HG03135 (cell line): ENCODE data around the gene PERCC1.
A peak's percentile ranks its signal among the peaks of the same experiment; 100 is the strongest.

ENCODE experiments used
- ATAC-seq: cut with Tn5 transposase; IDR thresholded peaks from one replicate; pipeline ENCODE4 v1.9.1; 2021; ENCODE audit warnings: mild to moderate bottlenecking, moderate library complexity; ENCODE audit not compliant: unreplicated experiment

The PERCC1 gene

DNA sequence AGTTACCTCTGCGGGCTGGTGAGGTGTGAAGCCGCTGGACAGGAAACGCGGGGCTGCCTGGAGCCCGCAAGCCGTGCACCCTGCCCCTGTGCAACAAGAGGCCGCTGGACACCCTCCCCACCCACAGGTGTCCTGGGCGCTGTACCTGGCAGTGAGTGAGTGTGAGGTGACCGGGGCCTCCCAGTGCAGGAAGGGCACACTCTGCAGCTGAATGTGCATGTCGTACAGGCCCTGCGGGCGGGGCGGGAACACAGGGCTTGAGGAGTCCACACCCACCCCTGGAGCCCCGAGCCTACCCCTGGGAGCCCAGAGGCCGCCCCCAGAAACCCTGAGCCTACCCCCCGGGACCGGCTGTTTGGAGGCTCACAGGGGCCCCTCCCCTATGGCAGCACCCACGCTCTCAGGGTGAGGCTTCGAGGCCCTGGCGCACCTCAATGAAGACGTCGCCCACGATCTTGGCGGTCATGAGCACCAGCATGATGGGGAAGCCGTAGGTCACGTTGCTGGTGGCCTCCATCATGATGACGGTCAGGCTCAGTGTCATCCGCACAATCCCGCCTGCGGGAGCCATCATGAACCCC is 17.7 kb downstream of the PERCC1 start:
- no peak for ATAC-seq

DNA sequence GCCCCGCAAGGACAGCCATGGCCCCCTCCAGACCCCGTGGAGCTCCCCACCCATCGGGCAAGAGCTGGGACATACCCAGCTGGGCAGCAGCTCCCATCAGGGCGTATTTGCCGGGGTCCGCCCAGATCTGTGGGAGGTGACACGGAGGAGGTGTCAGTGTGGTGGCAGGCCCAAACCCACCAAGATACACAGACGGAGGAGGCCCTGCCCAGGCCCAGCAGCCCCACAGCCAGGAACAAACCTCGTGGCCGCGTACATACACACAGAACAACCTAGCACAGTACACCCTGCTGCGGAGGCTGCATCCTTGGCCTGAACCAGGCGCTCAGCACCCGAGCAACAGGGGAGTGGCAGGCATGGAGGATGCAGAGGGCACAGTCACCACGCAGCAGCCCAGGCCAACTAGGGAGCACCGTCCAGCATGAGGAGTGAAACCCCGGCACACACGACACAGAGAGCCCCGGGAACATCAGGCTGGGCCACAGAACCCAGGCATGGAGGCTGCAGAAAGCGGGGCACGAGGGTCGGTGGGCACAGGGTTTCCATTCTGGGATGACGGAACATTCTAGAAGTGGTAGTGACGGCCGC is 18.4 kb downstream of the PERCC1 start:
- no peak for ATAC-seq

DNA sequence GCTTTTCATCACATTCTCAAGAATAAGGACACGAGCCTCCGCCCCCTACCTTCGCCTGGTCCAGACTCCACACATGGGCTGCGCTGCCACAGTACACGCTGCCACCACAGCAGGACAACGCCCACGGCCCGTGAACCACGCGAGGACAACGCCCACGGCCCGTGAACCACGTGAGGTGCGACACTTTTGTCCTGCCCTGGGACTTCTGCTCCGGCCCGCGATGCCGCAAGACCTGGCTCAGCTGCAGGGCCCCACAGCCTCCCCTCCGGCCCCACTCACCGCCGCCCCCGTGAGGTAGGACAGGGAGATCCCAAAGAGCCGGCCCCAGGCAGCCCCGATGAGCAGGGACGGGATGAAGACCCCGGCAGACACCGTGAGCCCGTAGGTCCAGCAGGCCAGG is 19.3 kb downstream of the PERCC1 start:
- no peak for ATAC-seq

DNA sequence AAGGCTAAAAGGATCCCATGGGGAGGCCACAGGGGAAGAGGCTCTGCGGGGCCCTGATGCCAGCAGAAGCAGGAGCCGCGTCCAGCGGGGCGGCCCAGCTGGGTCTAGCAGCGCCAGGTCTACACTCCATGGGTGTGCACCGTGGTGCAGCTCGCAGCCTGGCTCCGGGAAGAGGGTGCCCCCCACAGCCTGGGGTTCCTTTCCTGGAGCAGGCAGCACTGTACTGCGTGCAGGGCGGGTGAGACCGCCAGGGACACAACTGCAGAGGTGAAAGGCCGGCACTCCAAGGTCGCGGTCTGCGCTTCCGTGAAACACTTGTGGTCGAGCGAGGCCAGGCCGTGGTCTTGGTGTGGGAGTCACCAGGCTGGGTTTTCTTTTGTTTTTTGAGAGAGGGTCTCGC is 20.0 kb downstream of the PERCC1 start:
- ATAC-seq: no peak

DNA sequence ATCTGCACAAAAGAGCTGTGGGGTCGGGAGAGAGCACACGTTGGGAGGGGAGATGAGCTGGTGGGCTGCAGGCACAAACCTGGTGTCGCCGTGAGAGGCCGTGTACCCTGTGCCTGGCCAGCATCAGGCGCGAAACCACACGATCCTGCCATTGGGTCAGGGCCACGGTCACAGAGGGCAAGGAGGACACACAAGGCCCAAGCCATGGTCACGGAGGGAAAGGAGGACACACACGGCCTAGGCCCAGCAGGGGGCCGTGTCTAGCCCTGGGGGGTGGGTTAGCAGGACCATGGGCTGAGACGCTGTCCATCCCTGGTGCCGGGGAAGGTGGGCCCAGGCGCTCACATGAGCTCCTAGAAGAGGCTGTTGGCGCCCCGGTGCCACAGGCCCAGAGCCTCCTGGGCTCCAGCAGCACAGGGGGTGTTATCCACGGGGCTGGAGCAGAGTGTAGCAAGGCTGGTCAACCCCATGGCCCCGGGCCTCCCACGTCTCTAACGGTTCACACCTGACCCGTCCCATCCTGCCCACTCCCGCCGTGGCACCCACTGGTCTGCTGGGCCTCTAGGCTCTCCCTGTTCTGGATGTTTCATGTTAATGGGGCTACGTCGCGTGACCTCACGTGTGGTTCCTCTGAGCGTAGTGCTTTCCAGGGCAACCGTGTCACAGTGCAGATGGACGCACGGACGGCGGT is 21.0 kb downstream of the PERCC1 start:
- no peak for ATAC-seq

DNA sequence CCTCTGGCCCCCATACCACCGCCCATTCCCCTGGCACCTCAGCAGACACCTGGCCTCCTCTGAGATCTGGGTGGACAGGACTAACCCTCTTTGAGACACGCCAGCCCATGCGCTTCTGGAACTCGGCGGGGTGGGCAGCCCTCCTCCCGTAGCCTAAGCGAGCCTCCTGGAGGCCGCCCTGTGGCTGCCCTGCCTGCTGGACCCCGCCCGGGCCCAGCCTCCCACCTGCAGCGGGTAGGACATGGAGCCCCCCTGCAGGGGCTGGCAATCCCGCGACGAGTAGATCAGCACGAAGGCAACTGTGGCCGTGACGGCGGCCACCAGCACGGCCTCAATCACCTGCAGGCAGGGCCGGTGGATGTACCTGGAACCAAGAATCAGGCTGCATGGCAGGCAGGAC is 21.7 kb downstream of the PERCC1 start:
- no peak for ATAC-seq

DNA sequence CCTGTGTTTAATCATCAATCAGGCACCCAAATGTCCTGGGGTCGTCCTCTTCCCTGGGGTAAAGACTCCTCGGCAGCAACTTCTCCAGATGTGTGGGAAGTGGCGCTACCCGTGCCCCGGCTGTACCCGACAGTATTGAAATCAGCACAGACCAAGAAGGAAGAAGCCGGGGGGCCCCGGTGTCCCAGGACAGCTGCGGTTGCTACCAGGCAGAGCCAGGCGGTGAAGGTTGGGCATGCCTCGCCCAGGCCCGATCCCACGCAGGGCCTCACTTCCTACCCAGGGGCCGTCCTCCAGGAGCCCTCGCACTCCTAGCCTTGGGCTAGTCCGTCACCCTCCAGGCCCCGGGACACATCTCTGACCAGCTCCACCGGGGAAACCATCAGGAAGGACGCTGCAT is 22.4 kb downstream of the PERCC1 start:
- no peak for ATAC-seq

DNA sequence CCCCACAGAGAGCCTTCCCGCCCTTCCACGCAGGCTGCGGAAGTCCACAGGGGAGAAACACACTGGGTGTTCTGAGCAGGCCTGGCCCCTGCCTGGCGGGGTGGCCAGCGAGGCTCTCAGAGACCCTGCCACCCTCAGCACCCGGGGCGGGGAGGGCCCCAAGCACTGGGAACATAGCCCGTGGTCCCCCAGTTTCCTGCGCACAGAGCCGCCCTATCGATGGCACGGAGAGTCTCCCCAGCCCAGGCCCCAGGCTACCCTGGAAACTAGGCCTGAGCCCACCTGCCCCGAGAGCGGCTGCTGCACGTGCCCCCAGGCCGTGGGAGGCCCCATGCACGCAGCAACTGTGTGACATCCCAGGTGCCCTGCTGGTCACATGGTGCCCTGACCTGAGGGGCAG is 23.7 kb downstream of the PERCC1 start:
- ATAC-seq: no peak

DNA sequence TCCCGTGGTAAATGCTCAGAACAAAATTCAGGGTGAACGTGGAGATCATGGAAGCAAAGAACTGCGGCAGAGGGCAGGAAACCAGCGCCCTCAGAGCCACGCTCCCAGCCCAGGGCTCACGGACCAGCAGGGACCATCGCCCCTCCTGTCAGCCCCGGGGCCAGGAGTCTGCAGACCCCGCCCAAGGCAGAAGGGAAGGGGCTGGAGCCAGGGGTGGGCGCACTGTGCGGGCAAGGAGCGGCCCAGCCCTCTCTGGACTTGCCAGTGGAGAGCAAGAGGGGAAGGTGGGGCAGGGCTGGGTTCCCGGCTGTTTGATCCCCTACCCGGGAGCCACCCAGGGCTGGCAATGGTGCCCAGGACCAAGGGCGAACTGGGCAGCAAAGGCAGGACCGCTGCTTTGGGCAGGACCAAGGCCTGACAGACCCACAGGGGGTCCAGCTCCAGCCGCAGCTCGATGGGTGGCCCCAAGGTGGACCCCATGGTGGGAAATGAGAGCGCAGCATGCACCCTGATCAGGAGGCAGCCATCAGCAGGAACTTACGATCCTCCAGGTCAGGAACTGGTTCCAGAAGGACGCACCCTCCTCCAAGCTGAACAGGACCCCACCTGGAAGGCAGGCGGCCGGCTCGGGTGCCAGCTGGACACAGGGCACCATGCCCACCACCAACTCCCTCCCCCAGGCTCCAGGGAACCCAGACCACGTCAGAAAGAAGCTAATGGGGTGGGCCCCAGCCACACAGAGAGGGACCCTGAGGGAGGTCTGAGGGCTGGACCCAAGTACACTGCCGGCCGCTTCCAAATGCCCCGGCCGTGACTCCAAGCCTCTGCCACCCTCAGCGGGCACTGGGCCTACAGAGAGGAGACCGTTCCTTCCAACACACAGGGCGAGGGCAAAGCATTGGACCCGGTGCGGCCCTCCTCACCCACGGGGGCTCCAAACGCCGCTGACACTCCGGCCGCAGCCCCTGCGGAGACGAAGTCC is 24.6 kb downstream of the PERCC1 start:
- no peak for ATAC-seq

DNA sequence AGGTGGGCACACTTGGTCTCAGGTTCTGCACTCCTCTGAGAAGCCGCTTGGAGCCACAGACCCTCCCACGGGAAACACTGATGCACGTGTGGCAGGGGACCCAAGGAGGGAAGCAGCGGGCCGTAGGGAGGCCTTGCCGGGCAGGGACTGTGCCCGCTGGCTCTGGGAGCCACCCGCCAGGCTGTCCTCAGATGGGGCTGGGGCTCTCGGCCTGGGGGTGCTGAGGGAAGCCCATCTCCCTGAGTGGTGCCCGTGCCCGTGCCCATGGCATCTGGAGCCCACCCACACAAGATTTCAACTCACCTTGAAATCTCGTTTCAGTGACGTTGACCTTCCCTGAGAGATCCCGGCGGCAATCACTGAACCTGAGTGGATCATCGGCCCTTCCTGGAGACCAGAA is 26.1 kb downstream of the PERCC1 start:
- no peak for ATAC-seq

DNA sequence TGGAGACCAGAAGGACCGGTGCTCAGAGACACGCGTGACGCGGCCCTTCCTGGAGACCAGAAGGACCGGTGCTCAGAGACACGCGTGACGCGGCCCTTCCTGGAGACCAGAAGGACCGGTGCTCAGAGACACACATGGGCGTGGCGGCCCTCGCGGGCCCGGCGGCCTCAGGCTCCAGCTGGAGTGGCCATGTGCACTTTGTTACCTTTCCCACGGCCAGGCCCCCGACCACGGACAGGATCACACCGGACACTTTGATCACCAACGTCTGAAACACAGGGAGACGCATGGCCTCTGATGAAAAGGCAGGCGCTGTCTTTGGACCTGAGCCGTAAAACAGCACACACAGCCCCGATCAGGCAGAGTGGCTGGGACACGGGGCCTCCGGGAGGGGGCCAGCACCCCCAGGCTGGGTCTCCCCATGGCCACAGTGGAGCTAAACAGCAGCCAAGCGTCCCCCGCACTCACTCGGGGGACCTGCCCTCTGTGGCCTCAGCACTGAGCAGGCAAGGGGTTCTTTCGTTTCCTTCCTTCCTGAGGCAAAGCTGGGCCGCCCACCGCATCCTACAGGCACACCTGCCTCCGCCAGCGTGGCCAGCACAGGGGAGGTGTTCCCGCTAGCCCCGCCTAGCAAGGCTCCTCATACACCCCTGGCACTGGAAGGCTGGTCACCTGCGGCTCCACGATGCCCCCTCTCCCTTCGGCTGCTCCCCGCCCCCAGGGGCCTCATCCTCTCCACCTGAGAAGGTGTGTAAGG is 26.8 kb downstream of the PERCC1 start:
- no peak for ATAC-seq

DNA sequence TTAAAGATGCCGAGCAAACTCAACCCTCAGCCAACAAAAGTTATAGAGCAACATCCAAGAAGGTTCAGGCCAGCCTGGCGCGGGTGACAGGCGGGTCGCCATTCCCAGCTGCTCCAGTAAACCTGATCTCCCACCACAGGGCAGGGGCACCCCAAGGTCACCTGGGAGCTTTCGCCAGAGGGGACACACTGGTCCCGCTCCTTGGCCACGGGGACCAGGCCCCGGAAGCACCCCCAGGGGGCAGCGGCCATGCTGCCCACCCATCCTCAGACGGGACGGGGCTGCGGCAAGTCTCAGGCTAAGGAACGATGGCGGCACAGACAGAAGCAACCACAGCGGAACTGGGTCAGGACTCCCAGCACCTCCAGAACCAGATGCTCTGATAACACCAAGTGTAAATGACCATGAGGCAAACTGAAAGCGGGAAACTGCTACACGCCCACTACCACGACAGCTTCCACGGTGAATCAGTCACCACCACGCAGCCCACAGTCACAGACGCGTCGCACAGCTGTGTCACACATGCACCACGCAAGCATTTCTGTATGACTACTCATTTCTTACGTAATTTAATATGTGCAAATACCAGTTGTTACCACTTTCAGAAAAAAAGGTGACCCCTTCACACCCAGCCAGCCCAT is 27.6 kb downstream of the PERCC1 start:
- peak; percentile 22 for ATAC-seq

DNA sequence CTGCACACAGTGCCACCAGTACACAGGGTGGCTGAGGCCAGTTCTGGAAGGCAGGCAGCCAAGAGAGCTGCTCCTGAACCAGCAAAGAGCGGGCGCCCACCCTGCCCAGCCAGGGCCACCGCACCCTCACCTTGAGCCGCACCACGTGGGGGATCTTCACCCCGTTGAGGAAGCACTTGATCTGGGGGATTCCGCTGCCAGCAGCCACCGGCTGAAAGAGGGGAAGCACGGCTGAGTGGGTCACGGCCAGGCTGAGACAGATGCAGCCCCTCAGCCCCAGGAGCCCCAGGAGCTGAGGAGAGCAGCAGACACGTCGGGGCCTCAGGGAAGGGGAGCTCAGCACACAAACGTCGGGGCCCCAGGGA is 28.1 kb downstream of the PERCC1 start:
- peak; percentile 51 for ATAC-seq

DNA sequence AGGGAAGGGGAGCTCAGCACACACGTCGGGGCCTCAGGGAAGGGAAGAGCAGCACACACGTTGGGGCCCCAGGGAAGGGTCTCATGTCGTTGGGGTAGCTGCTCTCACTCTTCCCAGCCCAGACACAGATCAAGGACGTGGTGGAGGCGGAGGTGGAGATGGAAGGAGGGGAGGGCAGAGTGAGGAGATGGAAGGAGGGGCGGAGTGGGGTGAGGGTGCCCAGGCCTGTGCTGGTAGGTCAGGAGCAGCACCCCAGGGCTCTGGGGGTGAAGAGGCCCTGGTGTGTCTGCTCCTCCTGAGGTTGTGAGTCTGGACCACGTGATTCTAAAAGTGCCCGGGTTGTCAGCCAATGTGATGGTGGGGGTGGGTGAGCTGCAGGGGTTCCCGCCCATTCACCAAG is 29.1 kb downstream of the PERCC1 start:
- ATAC-seq: no peak

DNA sequence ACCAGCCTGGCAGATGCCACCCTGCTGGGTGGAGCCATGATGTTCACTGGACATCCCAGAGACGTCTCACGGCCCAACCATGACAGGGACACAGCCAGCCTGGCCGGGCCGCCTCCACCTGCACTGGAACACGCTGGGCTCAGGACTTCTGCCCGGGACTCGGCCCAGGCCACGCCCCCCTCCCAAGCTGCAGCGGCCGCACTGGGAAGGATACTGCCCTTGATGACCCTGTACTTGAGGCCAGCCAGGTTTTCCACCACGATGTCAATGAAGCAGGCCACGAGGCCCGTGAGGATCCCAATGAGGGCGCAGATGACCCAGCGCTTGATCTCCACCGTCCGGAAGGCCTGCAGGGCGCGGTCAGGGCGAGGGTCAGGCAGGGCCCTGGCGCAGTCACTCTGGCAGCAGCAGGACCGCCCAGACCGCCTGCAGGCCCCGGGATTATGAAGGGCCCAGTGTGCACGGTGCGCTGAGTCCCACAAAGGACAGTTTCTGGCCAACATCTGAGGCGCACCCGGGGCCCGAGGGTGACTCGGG is 29.8 kb downstream of the PERCC1 start:
- no peak for ATAC-seq

DNA sequence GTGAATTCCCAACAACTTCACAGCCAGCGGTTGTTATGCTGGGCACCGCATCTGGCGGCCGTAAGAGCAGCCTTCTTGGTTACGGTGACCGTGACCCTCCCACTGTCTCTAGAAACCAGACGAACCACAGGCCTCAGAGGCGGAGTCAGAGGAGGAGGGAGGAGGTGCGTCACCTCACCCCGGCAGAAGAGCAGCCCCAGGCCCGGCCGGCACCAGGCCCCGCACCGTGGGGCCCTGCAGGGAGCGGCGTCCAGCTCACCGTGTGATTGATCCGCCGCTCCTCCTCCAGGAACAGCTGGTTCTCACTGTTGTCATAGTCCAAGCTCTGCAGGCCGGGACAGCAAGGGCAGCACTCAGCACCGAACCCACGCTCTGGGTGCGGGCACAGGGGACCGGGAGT is 30.3 kb downstream of the PERCC1 start:
- no peak for ATAC-seq

DNA sequence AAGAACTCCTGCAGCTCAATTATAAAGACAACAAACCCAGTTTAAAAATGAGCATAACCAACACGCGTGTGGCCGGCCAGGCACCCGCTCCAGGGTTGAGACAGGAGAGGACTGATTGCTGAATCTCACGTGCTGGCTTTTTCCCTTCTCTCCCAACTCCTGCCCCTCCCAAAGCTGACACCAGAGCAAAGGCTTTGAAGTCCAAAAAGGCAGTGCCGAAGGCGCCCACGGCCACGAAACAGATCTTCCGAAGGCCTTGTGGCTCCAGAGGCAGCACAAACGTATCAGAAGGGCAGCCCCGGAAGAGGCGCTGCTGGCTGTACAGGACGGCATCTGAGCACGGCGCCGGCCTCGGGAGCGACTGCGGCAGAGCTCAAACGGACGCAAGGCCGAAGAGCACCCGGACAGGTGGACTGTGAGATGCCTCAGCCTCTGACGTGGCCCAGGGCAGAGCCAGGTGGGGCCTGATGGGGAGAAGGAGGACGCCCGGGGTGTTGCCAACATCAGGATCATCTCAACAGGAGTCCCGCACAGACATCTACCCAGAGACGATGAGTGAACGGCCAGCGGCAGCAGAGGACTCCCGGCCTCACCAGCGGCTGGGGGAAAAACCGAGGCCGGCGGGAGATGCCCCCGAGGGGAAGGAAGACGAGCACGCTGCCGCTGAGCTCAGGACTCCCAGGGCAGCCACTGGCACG is 33.5 kb downstream of the PERCC1 start:
- no peak for ATAC-seq

DNA sequence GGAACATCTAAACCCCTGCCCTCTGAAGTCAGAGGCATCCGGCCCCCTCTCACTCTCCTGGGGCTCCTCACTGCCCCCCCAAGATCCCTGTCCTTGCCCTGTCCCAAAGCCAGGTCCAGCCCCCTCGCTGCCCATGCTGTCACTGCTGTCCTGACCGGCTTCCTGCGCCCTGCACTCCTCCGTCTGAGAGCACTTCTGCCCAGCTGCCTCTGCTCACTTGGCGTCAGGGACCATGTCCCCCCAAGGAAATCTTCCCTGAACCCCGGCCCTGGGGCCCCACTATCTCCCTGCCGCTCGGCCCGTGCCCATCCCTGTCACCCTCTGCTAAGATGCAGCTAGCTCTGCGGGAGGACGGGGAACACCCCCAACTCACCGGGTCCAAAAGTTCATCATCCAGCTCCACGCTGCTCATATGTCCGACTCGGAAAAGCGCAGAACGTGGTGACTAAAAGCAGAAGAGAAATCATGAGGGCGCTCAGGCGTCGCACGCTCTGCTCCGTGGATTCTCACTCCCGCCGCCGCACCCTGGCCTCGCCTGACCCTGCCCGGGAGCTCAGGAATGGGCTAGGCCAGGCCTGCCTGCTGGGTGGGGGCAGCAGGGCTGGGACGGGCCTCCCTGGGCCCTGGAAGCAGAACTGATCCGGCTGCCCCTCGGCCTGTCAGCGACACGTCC is 34.2 kb downstream of the PERCC1 start:
- ATAC-seq: no peak

DNA sequence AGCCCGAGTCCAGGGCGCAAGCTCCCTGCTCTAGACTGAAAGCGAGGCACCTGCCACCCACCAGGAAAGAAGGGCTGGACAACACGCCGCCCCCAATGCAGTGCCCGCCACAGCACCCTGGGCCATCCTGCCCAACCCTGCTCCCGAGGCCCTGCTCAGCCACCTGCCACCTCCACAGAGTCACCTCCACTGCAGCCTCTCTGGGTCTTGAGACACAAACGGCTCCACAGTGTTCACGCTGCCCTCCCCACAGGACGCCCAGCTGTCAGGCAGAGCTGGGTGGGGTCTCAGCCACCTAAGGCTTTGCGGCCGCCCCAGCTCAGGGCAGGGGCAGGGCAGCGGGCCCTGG is 34.7 kb downstream of the PERCC1 start:
- no peak for ATAC-seq
